Fibroblast of the conjunctiva (primary cell): ENCODE data around the gene EXOC2.
A peak's percentile ranks its signal among the peaks of the same experiment; 100 is the strongest.
"Not testable (repeated sequence)": the region's sequence is repeated elsewhere in the genome, so short reads cannot be mapped to it uniquely, and the experiment has no call there.

Experiments used
- DNase-seq: peaks from one replicate; pipeline ENCODE4 v3.0.0-alpha.2; 2010; ENCODE audit warnings: low read depth

EXOC2 gene

DNA sequence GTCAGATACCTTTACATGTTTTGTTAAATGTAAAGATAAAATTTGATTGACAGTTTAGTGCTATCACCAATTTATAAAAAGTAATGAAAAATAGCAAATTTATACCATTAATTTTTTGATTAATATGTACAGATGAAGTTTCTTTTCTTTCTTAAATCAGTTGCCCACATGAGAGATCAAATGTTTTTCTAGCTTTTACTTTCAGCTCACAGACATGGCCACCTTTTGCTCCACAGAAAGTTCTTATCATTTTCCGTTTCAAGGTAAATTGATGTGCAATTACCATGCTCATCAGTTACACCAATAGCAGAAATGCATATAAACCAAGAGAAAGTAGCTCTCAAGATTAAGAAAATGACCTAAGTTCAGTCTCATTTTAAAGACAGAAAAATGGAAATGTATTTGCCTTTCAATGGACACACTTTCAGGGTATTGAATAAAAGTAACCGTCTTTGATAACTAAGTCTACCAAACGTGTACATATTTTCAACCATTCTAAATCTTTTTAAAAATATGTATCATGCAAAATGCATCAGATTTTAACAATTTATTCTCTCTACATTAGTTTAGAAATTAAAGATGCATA lies 16.6 kb upstream of the EXOC2 start:
- no peak for DNase-seq

GRCh38 chr6:708237-708598 lies 15.3 kb upstream of the EXOC2 start:
- no peak for DNase-seq

DNA sequence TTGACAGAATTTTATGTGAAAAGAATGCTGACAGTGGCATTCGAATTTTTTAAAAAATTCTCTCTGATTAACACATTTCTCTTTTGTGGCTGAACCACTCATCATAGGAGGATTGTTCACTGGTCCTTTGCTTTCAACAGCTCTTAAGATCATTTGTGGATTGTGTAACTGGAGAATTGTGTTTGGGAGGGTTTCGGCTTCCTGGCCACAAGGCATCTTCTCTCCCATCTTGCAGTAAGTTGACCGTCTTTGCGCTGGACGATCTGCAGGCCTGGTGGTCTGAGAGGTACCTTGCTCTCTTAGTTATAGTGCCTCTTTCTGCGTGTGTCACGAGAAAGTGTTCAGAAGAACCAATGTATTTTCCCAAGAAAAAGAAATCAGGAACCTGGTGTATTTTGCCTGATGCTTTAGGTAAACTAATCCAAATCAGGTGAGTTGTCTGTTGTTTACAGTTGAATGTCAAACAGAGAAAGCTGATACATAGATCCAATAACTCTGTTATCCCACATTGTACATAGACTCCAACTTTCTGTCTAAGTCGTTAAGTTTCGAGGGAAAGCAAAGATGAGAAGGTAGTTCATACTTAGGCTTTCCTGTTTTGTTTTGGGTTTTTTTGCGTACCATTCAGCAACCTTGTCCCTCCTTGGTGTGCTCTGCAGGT lies 14.8 kb upstream of the EXOC2 start:
- no peak for DNase-seq

DNA sequence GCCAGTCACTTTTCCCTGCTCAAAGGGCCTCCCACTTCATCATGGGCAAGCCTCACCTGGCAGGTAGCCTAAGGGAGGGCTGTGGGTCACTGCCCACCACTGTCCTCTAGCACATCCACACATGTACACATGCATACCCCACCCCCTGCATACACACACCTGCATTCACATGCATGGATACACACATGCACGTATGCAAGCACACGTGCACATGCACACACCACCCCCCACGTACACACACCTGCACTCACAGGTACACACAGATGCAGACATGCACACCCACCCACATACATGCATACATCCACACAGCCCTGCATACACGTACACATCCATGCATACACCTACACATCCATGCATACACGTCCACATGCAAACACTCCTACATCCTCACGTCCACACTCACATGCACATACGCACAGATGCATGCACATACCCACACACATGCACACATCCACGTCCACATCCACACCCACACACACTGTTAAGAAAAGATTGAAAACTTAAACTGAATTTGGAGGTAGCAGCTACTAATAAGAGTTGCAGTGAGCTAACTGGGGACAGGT lies 14.0 kb upstream of the EXOC2 start:
- DNase-seq = no peak

- no peak for DNase-seq
Observed at GRCh38 chr6:706146-706545, 13.2 kb upstream of the EXOC2 start.

- DNase-seq = no peak
Observed at GRCh38 chr6:705047-705446, 12.1 kb upstream of the EXOC2 start.

GRCh38 chr6:704046-704445 lies 11.1 kb upstream of the EXOC2 start:
- DNase-seq = no peak

DNA sequence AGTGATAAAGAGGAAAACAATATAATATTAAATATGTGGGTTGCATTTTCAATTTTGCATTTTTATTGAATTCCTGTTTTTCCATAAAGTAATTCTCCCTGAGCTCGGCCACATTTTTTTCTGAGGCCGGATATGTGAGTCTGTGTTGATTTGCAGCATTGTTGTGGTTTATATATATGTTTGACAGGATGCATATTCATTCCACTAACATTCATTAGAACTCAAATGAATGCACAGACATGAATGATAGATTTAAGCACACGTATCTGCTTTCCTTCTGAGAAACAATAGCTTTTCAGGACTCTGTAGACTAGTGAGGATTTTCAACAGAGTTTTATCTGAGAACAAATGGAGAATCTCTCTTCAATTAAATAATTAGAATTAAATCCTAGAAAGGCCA lies 10.6 kb upstream of the EXOC2 start:
- DNase-seq = no peak

GRCh38 chr6:701700-702479 lies 9.0 kb upstream of the EXOC2 start:
- no peak for DNase-seq

DNA sequence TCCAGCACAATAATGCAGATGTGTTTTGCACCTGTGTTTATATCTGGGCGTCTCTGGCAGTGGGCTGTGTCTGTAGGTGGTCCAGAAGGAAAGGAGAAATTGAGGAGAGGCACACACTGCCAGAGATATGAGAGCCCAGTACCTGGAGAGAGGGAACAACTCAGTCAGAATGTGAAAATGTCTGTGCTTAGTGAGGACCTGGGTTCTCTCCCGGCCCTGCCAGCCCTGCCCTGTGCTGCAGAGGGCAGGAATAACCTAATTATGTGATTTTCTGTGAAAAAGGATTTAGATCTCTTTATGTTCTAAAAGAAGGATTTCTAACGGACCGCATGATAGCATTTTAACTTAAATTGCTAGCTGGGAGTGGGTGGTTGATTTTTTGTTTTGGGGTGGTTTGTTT lies 8.3 kb upstream of the EXOC2 start:
- DNase-seq = no peak

GRCh38 chr6:700490-700889 lies 7.6 kb upstream of the EXOC2 start:
- no peak for DNase-seq

DNA sequence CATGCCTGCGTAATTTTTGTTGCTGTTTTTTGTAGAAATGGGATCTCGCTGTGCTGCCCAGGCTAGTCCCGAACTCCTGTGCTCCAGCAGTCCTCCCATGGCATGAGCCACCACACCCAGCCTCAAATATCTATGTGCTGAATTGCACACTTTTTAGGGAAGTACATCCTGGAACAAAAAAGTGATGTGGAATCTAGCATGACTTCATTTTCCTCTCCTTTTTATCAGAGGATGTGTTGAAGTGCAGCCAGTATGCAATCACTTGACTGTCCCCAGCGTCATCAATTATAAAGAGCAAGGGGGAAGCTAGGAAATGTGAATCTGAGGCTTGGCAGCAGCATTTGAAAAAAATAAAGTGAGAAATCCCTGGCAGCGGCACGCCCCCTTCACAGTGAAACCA lies 6.4 kb upstream of the EXOC2 start:
- DNase-seq = no peak

- not testable (repeated sequence) for DNase-seq
Observed at GRCh38 chr6:694431-695126, 1.6 kb upstream of the EXOC2 start.

- no peak for DNase-seq
Observed at GRCh38 chr6:693723-694009, 727 bp upstream of the EXOC2 start.

DNA sequence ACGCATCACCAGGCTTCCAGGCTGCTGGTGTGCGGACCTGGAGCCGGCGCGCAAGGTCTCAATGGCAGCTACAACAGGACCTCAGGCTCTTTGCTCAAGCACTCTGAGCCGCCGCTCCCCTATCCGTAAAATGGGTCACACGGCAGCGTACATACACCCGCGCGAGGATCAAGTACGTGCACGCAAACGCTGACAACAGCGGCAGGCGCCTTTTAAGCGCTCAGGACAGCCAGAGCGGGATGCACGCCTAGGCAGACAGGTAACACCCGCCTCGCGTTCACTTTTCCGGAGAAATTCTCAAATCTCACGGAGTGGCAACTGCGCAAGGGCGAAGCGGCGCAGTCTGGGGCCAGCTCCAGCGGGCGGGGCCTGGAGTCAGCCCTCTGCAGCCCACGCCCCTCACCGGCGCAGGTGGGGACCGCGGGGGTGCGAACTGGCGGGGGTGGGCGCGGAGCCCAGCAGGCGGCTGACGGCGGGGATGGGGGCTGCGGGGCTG lies 535 bp downstream of the EXOC2 start:
- DNase-seq = no peak

- DNase-seq = no peak
Observed at GRCh38 chr6:689223-689622, 3.7 kb downstream of the EXOC2 start.

GRCh38 chr6:686497-686896 lies 6.4 kb downstream of the EXOC2 start:
- no peak for DNase-seq

GRCh38 chr6:684831-685636 lies 7.9 kb downstream of the EXOC2 start:
- DNase-seq = no peak

DNA sequence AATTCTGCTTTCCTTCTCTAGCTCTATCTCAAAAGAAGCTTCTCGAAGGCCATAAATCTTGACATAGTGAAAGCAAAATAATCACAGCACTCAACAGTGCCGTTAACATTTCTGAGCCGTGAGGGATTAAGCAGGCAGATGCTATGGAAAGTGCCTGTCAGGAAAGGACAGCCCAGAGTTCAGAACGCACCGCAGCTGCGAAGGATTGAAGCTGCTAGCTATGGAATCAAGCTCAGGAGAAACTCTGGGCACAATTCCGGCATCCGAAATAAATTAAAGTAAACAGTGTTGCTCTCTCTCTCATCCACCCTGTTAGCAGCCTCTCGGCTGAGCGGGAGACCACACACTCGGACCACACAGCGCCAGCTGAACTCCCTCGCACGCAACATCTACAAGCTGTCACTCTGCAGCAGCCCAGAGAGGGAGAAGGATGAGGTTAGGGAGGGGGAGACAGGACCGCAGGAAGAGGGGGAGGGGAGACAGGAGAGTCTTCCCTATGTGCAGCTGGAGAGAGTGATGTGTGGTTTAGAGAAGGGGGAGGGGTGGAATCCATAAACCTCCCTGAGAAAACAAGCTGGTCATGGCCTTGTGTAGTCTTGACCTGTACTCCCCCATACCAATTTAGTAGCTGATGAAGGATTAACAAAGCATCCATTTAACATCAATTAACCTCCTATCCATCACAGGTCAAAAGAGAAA lies 9.0 kb downstream of the EXOC2 start:
- peak; percentile 39 for DNase-seq

GRCh38 chr6:680666-681340 lies 12.1 kb downstream of the EXOC2 start:
- DNase-seq = no peak

GRCh38 chr6:680251-680650 lies 12.7 kb downstream of the EXOC2 start:
- no peak for DNase-seq
